Measurements from ENCODE around the gene ADAD2.

ADAD2 gene

GRCh38 chr16:84177741-84178073 lies 13.2 kb upstream of the ADAD2 start:
- peak; percentile 61 for DNase-seq

GRCh38 chr16:84178146-84178765 lies 12.7 kb upstream of the ADAD2 start:
- DNase-seq: no peak

GRCh38 chr16:84178892-84179611 lies 11.9 kb upstream of the ADAD2 start:
- DNase-seq: no peak

GRCh38 chr16:84179612-84180320 lies 11.2 kb upstream of the ADAD2 start:
- DNase-seq: no peak

- DNase-seq: no peak
These were observed 10.3 kb upstream of the ADAD2 start for GRCh38 chr16:84180519-84181140.

GRCh38 chr16:84181144-84181915 lies 9.6 kb upstream of the ADAD2 start:
- DNase-seq: no peak

- no peak for DNase-seq
These were observed 8.9 kb upstream of the ADAD2 start for GRCh38 chr16:84182104-84182503.

GRCh38 chr16:84182680-84183571 lies 8.0 kb upstream of the ADAD2 start:
- no peak for DNase-seq

- DNase-seq: no peak
These were observed 7.4 kb upstream of the ADAD2 start for GRCh38 chr16:84183572-84183875.

GRCh38 chr16:84183911-84184591 lies 6.9 kb upstream of the ADAD2 start:
- no peak for DNase-seq

GRCh38 chr16:84184775-84185174 lies 6.2 kb upstream of the ADAD2 start:
- DNase-seq: no peak

- DNase-seq: peak; percentile 94
These were observed 4.1 kb upstream of the ADAD2 start, which contains the start of gene TAF1C for GRCh38 chr16:84186685-84187437. Gene TAF1C (minus strand): TSS chr16:84187057. CDS start chr16:84184988, 2,069 bp downstream.

GRCh38 chr16:84191466-84191865 lies 509 bp downstream of the ADAD2 start:
- no peak for DNase-seq

GRCh38 chr16:84193480-84193879 lies 2.5 kb downstream of the ADAD2 start:
- no peak for DNase-seq

GRCh38 chr16:84194018-84194417 lies 3.1 kb downstream of the ADAD2 start:
- no peak for DNase-seq

- DNase-seq: no peak
These were observed 3.7 kb downstream of the ADAD2 start for GRCh38 chr16:84194470-84195200.

GRCh38 chr16:84195201-84196093 lies 4.5 kb downstream of the ADAD2 start:
- no peak for DNase-seq

GRCh38 chr16:84196101-84196500 lies 5.1 kb downstream of the ADAD2 start:
- no peak for DNase-seq
